Bronchial epithelial cell (primary cell): ENCODE measurements around the gene UBE3C. TPM values are rescaled to one million over a fixed set of nuclear protein-coding genes. Genes with fewer than 3 reads are reported as not detected.

Experiments used
- DNase-seq: peaks from one replicate; pipeline ENCODE4 v3.0.0-alpha.2; 2010; ENCODE audit warnings: low read depth
- FAIRE-seq: peaks from 2 replicates; lab custom pipeline; 2011; peaks lifted over from hg19 to GRCh38; lab: Jason Lieb, UNC
- H3K27me3 ChIP-seq: 2 replicates; pipeline ENCODE4 v1.5.1; 2011; ENCODE audit warnings: low read length; ENCODE audit not compliant: control insufficient read depth, insufficient read depth
- H3K36me3 ChIP-seq: 2 replicates; pipeline ENCODE4 v1.5.1; 2011; ENCODE audit warnings: low read length; ENCODE audit not compliant: control insufficient read depth, insufficient read depth
- H3K4me3 ChIP-seq: 2 replicates; pipeline ENCODE4 v1.5.1; 2011; ENCODE audit warnings: mild to moderate bottlenecking, low read depth, low read length, control low read depth
- total RNA-seq: library from RNA; depleted of rRNA; stranded (reverse); fragments of >200 nt; gene quantifications from 2 replicates; pipeline ENCODE4 v1.2.1, GENCODE V29; 2014
- TF ChIP-seq, protein P1 (sequence below): IDR thresholded peaks from 2 replicates; pipeline ENCODE4 v1.5.1; 2011; ENCODE audit warnings: mild to moderate bottlenecking, moderate library complexity, low read length, control low read depth, inconsistent platforms; ENCODE audit not compliant: insufficient read depth, severe bottlenecking

Gene UBE3C
- total RNA-seq: 73.6 and 89.5 TPM in 2 replicates

DNA sequence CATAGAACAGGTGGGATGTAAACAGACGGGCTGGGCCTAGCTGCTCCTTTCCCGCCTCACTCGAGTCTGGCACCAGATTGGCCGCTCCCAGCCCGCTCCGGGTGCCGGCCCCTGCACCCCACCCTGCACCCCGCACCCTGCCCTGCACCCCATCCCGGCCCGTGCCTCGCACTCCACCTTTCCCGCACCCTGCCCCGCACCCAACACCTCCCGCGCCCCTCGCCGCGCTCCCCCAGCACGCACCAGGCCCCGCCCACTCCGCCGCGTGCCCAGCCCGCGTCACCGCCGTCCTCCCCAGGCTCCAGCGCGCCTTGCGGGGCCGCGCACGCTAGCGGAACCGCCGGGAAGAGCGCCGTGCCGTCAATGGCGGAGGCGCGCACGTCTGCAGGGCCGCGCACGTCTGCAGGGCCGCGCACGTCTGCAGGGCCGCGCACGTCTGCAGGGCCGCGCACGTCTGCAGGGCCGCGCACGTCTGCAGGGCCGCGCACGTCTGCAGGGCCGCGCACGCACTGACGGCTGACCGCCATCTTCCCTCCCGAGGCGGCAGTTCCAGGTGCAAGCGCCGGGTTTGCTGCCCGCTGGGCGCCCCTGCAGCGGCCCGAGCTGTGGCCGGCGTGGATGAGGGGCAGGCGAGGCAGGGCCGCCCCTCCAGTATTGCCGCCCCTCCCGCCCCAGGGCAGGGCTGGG is at the start of gene UBE3C:
Gene UBE3C (plus strand): TSS at position 503 of the 687 bp plus-strand sequence. CDS start 347 bp downstream, outside the sequence.
- Histone ChIP-seq H3K36me3 (peaks cover 10% of the 10 kb centered on the region), H3K4me3 (peak within 1 kb of the TSS; percentile 65), H3K27me3 (no peaks in the 10 kb centered on the region)
- FAIRE-seq (no peak), DNase-seq (peak; percentile 70)
- TF ChIP-seq, protein P1, sequence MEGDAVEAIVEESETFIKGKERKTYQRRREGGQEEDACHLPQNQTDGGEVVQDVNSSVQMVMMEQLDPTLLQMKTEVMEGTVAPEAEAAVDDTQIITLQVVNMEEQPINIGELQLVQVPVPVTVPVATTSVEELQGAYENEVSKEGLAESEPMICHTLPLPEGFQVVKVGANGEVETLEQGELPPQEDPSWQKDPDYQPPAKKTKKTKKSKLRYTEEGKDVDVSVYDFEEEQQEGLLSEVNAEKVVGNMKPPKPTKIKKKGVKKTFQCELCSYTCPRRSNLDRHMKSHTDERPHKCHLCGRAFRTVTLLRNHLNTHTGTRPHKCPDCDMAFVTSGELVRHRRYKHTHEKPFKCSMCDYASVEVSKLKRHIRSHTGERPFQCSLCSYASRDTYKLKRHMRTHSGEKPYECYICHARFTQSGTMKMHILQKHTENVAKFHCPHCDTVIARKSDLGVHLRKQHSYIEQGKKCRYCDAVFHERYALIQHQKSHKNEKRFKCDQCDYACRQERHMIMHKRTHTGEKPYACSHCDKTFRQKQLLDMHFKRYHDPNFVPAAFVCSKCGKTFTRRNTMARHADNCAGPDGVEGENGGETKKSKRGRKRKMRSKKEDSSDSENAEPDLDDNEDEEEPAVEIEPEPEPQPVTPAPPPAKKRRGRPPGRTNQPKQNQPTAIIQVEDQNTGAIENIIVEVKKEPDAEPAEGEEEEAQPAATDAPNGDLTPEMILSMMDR: no peak

DNA sequence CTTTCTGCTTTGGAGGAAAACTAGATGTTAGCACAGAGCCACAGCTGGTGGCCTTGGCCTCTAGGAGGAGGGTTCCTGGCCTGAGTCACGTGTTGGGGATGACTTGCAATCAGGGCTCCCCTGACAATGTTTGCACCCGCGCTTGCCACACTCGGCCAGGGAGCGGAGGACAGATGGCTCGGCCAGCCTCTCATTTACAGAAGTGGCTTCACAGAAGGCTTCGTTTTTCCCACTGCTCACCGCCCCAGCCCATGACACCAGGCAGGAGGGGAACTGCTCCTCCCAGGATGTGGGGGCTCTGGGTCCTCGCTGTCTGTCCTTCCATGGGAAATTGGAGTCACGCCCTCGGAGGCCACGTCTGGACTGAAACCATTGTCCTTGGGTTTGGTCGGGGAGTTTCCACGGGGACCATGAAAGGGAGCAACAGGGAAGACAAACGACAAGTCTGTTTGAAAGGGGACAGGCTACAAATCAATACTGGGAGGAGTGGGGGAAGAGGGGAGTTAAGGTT is 49.6 kb upstream of the UBE3C start:
- DNase-seq (no peak), FAIRE-seq (no peak)
- Histone ChIP-seq H3K4me3 (no peak overlapping the region), H3K27me3 (no peaks in the 10 kb centered on the region), H3K36me3 (no peaks in the 10 kb centered on the region)
- TF ChIP-seq, protein P1: no peak

DNA sequence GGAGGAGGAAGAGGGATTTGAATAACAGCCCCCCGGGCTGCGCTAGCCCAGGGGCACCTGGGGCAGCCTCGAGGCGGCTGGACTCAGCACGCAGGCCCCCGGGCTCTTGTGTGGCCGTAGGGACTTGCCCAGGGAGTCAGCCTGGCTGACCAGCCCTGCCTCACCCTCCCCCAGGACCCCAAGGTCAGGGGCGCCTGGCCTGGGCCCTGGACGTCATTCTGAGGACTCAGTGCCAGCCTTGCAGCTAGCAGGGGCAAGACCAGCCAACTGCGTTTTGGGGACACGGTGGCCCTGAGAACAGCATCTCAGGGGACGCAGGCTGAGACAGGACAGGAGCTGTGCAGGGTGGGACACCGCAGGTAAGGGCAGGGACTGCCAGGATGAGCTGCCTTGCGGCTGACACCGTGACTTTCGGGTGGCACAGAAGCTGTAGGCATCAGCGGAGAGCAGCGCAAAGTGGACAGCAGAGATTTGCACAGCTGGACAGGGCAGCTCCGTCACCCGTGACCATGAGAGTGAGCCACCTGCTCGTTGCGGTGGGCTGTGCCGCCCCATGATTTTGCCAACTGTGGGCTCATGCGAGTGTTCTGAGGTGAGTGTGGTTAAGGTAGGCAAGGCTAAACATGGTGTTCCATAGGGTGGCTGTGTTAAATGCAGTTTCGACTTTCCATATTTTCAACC is 48.1 kb upstream of the UBE3C start:
- TF ChIP-seq, protein P1: no peak
- DNase-seq: no peak
- Histone ChIP-seq H3K36me3 (no peaks in the 10 kb centered on the region), H3K4me3 (no peak overlapping the region), H3K27me3 (no peaks in the 10 kb centered on the region)
- FAIRE-seq: no peak

DNA sequence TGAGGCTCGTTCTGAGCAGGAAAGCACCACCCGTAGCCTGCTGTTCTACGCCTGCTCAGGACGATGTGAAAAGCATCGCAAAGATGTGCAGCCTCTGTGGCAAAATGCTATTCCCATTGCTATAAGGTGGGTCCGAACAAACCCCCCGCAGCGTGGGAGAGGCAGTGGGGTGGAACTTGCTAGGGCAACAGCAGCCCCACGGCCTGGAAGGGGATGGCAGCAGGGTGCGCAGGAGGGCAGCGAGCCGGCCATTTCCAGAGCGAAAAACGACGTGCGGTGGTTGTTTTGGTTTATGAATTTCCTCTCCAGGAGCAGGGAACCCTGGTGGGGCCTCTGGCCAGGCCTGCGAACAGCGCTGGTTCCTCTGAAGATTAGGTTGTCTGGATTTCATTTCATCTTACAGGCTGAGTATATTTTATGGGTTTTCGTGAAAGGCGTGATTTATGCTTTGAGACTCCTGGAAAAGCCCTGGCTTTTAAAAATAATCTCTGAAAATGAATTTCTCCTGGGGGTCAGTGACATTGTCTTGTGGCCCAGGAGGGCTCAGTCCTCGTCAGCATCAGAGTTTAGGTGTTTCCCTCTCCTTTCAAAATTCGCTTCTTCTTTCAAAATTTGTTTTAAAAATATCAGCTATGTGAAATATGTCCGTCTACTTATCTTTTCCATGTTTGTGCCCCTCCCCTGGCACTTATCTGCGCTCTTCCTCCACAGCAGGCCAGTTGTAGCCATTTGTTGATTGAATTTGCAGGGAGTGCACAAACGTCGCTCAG is 42.3 kb upstream of the UBE3C start:
- DNase-seq (no peak), FAIRE-seq (no peak)
- H3K36me3 ChIP-seq: no peaks in the 10 kb centered on the region
- no peak overlapping the region for H3K4me3 ChIP-seq
- no peaks in the 10 kb centered on the region for H3K27me3 ChIP-seq
- TF ChIP-seq, protein P1: no peak

DNA sequence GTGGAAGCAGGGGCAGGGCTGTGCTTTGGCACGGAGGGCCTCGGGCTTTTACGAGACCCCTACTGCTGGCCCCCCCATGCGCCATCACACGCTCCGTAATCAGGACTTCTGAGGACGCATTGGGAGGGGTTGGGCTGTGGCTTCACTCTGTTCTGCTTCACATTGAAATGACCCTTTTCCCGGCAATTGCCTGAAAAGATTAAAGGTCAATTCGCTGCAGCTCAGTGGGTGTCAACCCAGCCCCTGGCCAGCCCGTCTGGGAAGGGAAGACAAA is 41.7 kb upstream of the UBE3C start:
- no peak for FAIRE-seq
- TF ChIP-seq, protein P1: no peak

More for the DNA sequence above, 41.7 kb upstream of the UBE3C start:
- no peak for DNase-seq
- no peaks in the 10 kb centered on the region for H3K27me3 ChIP-seq
- no peaks in the 10 kb centered on the region for H3K36me3 ChIP-seq
- H3K4me3 ChIP-seq: no peak overlapping the region
